NCI-H1694 treated with DMSO at 0.1 percent for 48 hours (cell line): Measurements from ENCODE around the gene IGFBP4.

ENCODE experiments used
- DNase-seq: peaks from one replicate; lab custom pipeline; 2025; lab: John Stamatoyannopoulos, UW

Gene IGFBP4

GRCh38 chr17:40471846-40472732 is 28.8 kb downstream of the IGFBP4 start:
- DNase-seq = no peak

GRCh38 chr17:40472733-40473452 is 29.6 kb downstream of the IGFBP4 start:
- no peak for DNase-seq

- DNase-seq = no peak
These were observed 30.5 kb downstream of the IGFBP4 start for GRCh38 chr17:40473573-40474365.

GRCh38 chr17:40474419-40475002 is 31.3 kb downstream of the IGFBP4 start:
- DNase-seq = no peak

GRCh38 chr17:40475234-40475908 is 32.1 kb downstream of the IGFBP4 start:
- DNase-seq = no peak

GRCh38 chr17:40477796-40478195 is 34.5 kb downstream of the IGFBP4 start:
- no peak for DNase-seq

GRCh38 chr17:40478486-40478885 is 35.2 kb downstream of the IGFBP4 start:
- DNase-seq = no peak

GRCh38 chr17:40479754-40480480 is 36.7 kb downstream of the IGFBP4 start:
- DNase-seq = no peak

GRCh38 chr17:40480501-40481003 is 37.3 kb downstream of the IGFBP4 start:
- no peak for DNase-seq

- no peak for DNase-seq
These were observed 37.9 kb downstream of the IGFBP4 start for GRCh38 chr17:40481106-40481505.

- no peak for DNase-seq
These were observed 39.5 kb downstream of the IGFBP4 start for GRCh38 chr17:40482722-40483121.

- DNase-seq = no peak
These were observed 40.4 kb downstream of the IGFBP4 start for GRCh38 chr17:40483679-40484078.

- DNase-seq = no peak
These were observed 41.2 kb downstream of the IGFBP4 start for GRCh38 chr17:40484285-40484972.

GRCh38 chr17:40484973-40485530 is 41.8 kb downstream of the IGFBP4 start:
- no peak for DNase-seq

- no peak for DNase-seq
These were observed 42.7 kb downstream of the IGFBP4 start for GRCh38 chr17:40485851-40486521.

- no peak for DNase-seq
These were observed 43.5 kb downstream of the IGFBP4 start for GRCh38 chr17:40486522-40487370.

- no peak for DNase-seq
These were observed 44.2 kb downstream of the IGFBP4 start for GRCh38 chr17:40487371-40488020.
